GM18951 (cell line): Measurements from ENCODE around the gene SAPCD2.

Source experiments
- POLR2A ChIP-seq: IDR thresholded peaks from 4 replicates; pipeline ENCODE4 v1.6.1; 2011; ENCODE audit warnings: mild to moderate bottlenecking; ENCODE audit not compliant: insufficient read length, insufficient read depth; ENCODE audit errors: extremely low read depth
- in situ Hi-C: fragments of 300-500 bp; cut with MboI; formaldehyde crosslinking; loops from one replicate; pipeline ENCODE4 v1.12.0; 2022; ENCODE audit warnings: low sequenced_read_pairs, mixed read lengths, inconsistent platforms; ENCODE audit not compliant: unreplicated experiment

The SAPCD2 gene

GRCh38 chr9:137029058-137029936 lies 41.1 kb downstream of the SAPCD2 start:
- peak; percentile 8 for TF ChIP-seq POLR2A
- in situ Hi-C loops, result loop anchor here (25.0 kb wide), 1 partner anchor 242 kb away; the partner anchor contains the start of genes CCDC183 and TMEM141

- no peak for TF ChIP-seq POLR2A
- in situ Hi-C loops, result loop anchor here (25.0 kb wide), 1 partner anchor 241 kb away; the partner anchor contains the start of genes CCDC183 and TMEM141
Measured at GRCh38 chr9:137028263-137029057, 41.9 kb downstream of the SAPCD2 start.

GRCh38 chr9:137027369-137028262 lies 42.7 kb downstream of the SAPCD2 start, which contains the start of gene ABCA2:
TSS of gene ABCA2 (minus strand) at chr9:137028237. CDS start at chr9:137028140, 97 bp downstream.
- in situ Hi-C loops, result loop anchor here (25.0 kb wide), 1 partner anchor 240 kb away; the partner anchor contains the start of genes CCDC183 and TMEM141
- TF ChIP-seq POLR2A, result no peak

GRCh38 chr9:137026828-137027227 lies 43.5 kb downstream of the SAPCD2 start:
- no peak for TF ChIP-seq POLR2A
- in situ Hi-C loops, result loop anchor here (25.0 kb wide), 1 partner anchor 240 kb away; the partner anchor contains the start of genes CCDC183 and TMEM141

- in situ Hi-C loops, result loop anchor here (25.0 kb wide), 1 partner anchor 239 kb away; the partner anchor contains the start of genes CCDC183 and TMEM141
- no peak for TF ChIP-seq POLR2A
Measured at GRCh38 chr9:137026384-137026783, 44.0 kb downstream of the SAPCD2 start.

- in situ Hi-C loops, result loop anchor here (25.0 kb wide), 1 partner anchor 238 kb away; the partner anchor contains the start of genes CCDC183 and TMEM141
Measured at GRCh38 chr9:137025517-137025966, 44.8 kb downstream of the SAPCD2 start.

GRCh38 chr9:137023583-137023991 lies 46.8 kb downstream of the SAPCD2 start:
- in situ Hi-C loops, result no loop called here
- TF ChIP-seq POLR2A, result no peak

More at GRCh38 chr9:137025517-137025966, 44.8 kb downstream of the SAPCD2 start:
- TF ChIP-seq POLR2A, result no peak

GRCh38 chr9:137023157-137023556 lies 47.2 kb downstream of the SAPCD2 start:
- no peak for TF ChIP-seq POLR2A
- in situ Hi-C loops, result no loop called here

GRCh38 chr9:137022662-137023008 lies 47.7 kb downstream of the SAPCD2 start:
- in situ Hi-C loops, result no loop called here
- TF ChIP-seq POLR2A, result no peak

- no peak for TF ChIP-seq POLR2A
- in situ Hi-C loops, result no loop called here
Measured at GRCh38 chr9:137021979-137022661, 48.2 kb downstream of the SAPCD2 start.

- in situ Hi-C loops, result no loop called here
- no peak for TF ChIP-seq POLR2A
Measured at GRCh38 chr9:137021568-137021978, 48.8 kb downstream of the SAPCD2 start.
